Stimulated activated effector memory CD8-positive, alpha-beta T cell treated with anti-CD3 and anti-CD28 coated beads, Interleukin-12 subunit alpha, Interleukin-12 subunit beta, amount 100 ng/mL, for 72 hours (primary cell): ENCODE results near the gene TARBP2.

Experiments
- ATAC-seq: fragments of 150-1000 bp; cut with Tn5 transposase; 2 replicates; pipeline ENCODE4 v1.10.0; 2021
- DNase-seq, 2 donors: peaks; one replicate each; pipeline ENCODE4 v3.0.0; 2021 to 2022; ENCODE audit warnings: low spot score in 2 of 2
- H3K27ac Mint-ChIP-seq: one replicate; pipeline ENCODE4 v1.8.0; 2022; ENCODE audit warnings: mild to moderate bottlenecking, mixed read lengths
- H3K36me3 Mint-ChIP-seq: one replicate; pipeline ENCODE4 v1.8.0; 2022; ENCODE audit warnings: mild to moderate bottlenecking, mixed read lengths
- H3K4me1 Mint-ChIP-seq: one replicate; pipeline ENCODE4 v1.8.0; 2022; ENCODE audit warnings: mixed read lengths
- H3K4me3 Mint-ChIP-seq: one replicate; pipeline ENCODE4 v1.8.0; 2022; ENCODE audit warnings: mild to moderate bottlenecking, mixed read lengths
- H3K9me3 Mint-ChIP-seq: one replicate; pipeline ENCODE4 v1.8.0; 2022; ENCODE audit warnings: mixed read lengths

The TARBP2 gene

DNA sequence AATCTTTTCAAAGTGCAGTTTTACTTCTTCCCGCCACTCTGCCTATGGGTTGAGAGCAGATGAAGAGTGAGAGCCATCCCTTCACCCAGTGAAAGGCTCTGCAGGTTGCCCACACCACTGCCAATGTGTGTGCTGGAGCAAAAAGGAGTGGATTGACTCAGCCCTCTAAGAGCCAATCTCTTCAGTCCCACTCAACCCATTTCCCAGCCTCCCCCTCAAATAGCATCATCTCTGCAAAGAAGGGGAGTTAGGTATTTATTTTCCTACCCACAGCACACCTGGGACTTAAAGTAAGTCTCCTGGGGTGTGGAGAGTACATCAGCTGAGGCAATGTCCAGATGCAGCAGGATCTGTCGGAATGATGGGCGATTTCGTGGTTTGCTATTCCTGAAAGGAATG is 17.1 kb upstream of the TARBP2 start:
- peaks cover 22% of the 10 kb centered on the region for H3K4me1 Mint-ChIP-seq
- H3K36me3 Mint-ChIP-seq: peaks cover 97% of the 10 kb centered on the region
- no peak overlapping the region for H3K4me3 Mint-ChIP-seq
- DNase-seq: no peak
- peak; percentile 52 for ATAC-seq
- H3K9me3 Mint-ChIP-seq: no peaks in the 10 kb centered on the region
- peak overlapping the region; percentile 67 for H3K27ac Mint-ChIP-seq

GRCh38 chr12:53484686-53485575 is 16.2 kb upstream of the TARBP2 start:
- ATAC-seq (no peak), DNase-seq (no peak)
- H3K4me1 Mint-ChIP-seq: peaks cover 22% of the 10 kb centered on the region
- no peak overlapping the region for H3K4me3 Mint-ChIP-seq
- H3K27ac Mint-ChIP-seq: no peak overlapping the region
- H3K9me3 Mint-ChIP-seq: no peaks in the 10 kb centered on the region
- H3K36me3 Mint-ChIP-seq: peaks cover 94% of the 10 kb centered on the region

- H3K4me1 Mint-ChIP-seq: peaks cover 22% of the 10 kb centered on the region
- no peak for DNase-seq
- peak overlapping the region; percentile 83 for H3K27ac Mint-ChIP-seq
- H3K4me3 Mint-ChIP-seq: no peak overlapping the region
- no peaks in the 10 kb centered on the region for H3K9me3 Mint-ChIP-seq
- ATAC-seq: peak; percentile 5
- H3K36me3 Mint-ChIP-seq: peaks cover 86% of the 10 kb centered on the region
These were observed 14.9 kb upstream of the TARBP2 start for GRCh38 chr12:53485955-53486735.

DNA sequence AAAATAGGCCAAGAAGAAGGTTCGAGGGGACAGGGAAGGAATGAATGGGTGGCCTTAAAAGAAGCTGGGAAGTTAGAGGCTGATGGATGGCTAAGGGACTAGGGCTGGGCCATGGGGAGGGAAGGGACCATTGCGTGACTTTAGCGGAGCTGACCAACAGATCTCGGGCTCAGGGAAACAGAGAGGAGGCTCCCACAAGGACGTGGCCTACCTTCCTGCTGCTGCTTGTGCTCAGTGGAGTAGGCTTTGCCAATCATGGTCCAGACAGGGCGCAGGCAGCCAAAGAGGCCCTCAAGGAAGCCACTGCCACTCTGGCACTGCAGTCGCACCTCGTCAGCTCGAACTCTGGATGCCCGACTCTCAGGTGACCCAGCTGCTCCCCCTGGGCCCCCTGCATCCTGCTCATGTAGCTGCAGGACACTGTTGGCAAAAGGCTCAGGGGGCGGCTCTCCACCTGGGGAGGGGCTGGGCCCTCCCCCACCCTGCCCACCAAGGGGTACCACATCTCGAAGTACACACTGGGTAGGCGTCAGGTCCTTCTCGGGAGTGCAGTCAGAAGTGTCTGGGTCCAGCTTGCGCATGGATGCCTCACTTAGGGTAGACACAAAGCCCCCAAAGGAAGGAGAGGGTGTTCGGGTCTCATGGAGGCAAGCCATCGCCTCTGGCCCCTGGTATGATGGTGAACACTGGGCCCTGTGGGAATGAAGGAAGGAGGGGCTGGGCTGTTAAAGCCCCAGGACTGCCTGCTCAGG is 14.2 kb upstream of the TARBP2 start:
- H3K4me3 Mint-ChIP-seq: no peak overlapping the region
- no peak for DNase-seq
- peaks cover 22% of the 10 kb centered on the region for H3K4me1 Mint-ChIP-seq
- H3K36me3 Mint-ChIP-seq: peaks cover 78% of the 10 kb centered on the region
- H3K27ac Mint-ChIP-seq: peak overlapping the region; percentile 83
- no peak for ATAC-seq
- H3K9me3 Mint-ChIP-seq: no peaks in the 10 kb centered on the region

GRCh38 chr12:53489242-53489864 is 11.7 kb upstream of the TARBP2 start:
- ATAC-seq (no peak), DNase-seq (no peak)
- H3K4me3 Mint-ChIP-seq: no peak overlapping the region
- peaks cover 60% of the 10 kb centered on the region for H3K36me3 Mint-ChIP-seq
- peak overlapping the region; percentile 34 for H3K27ac Mint-ChIP-seq
- no peaks in the 10 kb centered on the region for H3K9me3 Mint-ChIP-seq
- peaks cover 40% of the 10 kb centered on the region for H3K4me1 Mint-ChIP-seq

DNA sequence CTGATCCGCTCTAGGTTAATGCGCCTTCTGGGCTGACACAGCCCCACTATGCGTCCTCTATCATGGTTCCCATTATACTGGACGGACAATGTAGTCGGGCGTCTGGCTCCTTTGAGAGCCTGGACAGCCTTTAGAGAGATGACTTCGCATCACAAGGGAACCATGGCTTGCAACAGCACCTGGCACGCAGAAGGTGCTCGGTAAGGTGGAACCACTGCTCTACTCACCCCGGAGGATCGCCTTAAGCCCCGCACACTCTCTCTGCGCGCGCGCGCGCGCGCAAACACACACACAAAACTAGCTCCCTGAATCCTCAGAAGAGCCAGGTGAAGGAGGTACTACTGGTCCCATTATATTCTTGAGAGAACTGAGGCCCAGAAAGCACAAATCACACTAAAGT is 8.9 kb upstream of the TARBP2 start:
- Mint-ChIP-seq H3K4me1 (peaks cover 34% of the 10 kb centered on the region), H3K9me3 (no peaks in the 10 kb centered on the region), H3K4me3 (peak overlapping the region; percentile 78), H3K36me3 (peaks cover 31% of the 10 kb centered on the region), H3K27ac (peak overlapping the region; percentile 89)
- no peak for ATAC-seq
- no peak for DNase-seq

- H3K27ac Mint-ChIP-seq: peak overlapping the region; percentile 89
- peak; percentile 73 to 91 for DNase-seq
- ATAC-seq: peak; percentile 94
- H3K9me3 Mint-ChIP-seq: no peaks in the 10 kb centered on the region
- H3K36me3 Mint-ChIP-seq: peaks cover 23% of the 10 kb centered on the region
- peak overlapping the region; percentile 78 for H3K4me3 Mint-ChIP-seq
- H3K4me1 Mint-ChIP-seq: peaks cover 40% of the 10 kb centered on the region
These were observed 8.1 kb upstream of the TARBP2 start for GRCh38 chr12:53492830-53493609.

DNA sequence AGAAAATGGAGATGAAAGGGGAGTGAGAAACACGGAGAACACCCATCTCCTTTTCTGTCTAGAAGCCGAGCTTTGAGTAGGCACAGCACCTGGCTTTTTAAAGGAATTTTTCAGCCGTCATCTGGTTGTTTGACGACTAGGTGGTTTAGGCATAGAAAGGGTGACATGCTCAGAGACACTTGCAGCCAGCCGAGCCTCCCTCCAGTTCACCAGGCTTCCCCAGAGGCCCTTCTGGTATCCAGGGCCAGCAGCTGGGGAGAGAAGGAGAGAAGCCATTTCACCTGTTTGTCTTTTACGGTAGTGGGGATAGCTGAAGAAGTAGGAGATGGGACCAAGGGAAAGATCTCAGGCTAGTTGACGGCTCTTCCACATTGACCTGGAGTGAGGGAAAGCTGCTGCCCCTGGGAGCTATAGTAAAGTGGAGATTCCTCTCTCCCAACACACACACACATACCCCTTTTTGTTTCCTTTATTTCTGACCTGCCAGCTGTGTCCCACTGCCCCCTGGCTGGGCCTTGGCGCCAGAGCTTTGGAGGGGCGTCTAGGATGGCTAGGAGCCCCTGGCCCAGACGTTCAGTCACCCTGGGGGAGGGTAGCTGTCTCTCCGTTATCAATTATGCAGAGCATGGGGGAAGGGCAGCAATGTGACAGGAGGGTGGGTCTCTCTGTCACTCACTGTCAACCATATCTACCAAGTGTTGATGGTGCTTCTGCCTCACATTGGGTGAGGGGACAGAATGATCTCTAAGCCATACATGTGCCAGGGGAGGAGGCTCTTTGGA is 7.3 kb upstream of the TARBP2 start:
- H3K36me3 Mint-ChIP-seq: peaks cover 18% of the 10 kb centered on the region
- no peak for DNase-seq
- H3K4me1 Mint-ChIP-seq: peaks cover 48% of the 10 kb centered on the region
- ATAC-seq: no peak
- H3K4me3 Mint-ChIP-seq: peak overlapping the region; percentile 78
- H3K27ac Mint-ChIP-seq: peak overlapping the region; percentile 89
- no peaks in the 10 kb centered on the region for H3K9me3 Mint-ChIP-seq

DNA sequence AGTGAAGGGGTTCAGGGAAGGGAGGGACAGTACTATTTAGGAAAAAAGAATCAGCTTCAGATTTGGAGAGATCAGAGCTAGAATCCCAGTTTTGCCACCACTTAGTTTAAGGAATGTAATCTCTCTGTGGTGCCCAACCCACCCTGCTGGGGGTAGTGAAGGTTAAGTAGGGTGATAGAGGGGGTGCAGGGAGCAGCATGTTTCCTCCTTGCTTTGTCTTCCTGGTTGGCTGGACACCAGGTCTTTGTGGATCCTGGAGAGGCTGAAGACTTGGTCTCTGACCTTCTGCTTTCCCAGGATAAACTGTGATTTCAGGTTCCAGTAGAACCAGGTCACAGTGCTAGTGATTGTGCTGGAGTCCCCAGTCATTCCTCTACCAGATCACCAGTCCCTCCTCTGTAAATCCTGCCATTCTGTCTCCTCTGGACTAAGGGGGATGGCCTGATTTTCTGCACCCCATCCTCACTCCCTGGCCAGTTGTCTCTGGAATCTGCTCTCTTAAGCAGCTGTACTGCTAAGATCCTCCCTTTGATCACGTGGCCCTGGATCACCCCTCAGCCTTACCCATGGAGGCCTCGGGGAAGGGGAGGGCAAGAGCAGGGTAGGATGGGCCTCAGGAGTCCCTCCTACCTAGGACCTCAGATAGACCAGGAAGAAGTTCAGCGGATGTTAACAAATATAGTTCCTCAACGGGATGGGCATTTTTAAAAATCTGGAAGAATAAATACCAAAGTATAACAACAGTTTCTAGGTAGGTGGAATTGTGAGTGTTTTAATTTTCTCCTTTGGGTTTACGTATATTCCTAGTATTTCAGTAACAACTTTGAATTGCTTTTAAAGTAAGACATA is 5.0 kb upstream of the TARBP2 start:
- H3K27ac Mint-ChIP-seq: peak overlapping the region; percentile 76
- H3K36me3 Mint-ChIP-seq: peaks cover 20% of the 10 kb centered on the region
- no peak overlapping the region for H3K4me3 Mint-ChIP-seq
- DNase-seq (no peak), ATAC-seq (no peak)
- no peaks in the 10 kb centered on the region for H3K9me3 Mint-ChIP-seq
- H3K4me1 Mint-ChIP-seq: peaks cover 61% of the 10 kb centered on the region

GRCh38 chr12:53496752-53497032 is 4.4 kb upstream of the TARBP2 start:
- ATAC-seq (no peak), DNase-seq (no peak)
- Mint-ChIP-seq H3K9me3 (no peaks in the 10 kb centered on the region), H3K36me3 (peaks cover 24% of the 10 kb centered on the region), H3K4me1 (peaks cover 63% of the 10 kb centered on the region), H3K4me3 (no peak overlapping the region), H3K27ac (no peak overlapping the region)

GRCh38 chr12:53497461-53497860 is 3.6 kb upstream of the TARBP2 start:
- ATAC-seq (no peak), DNase-seq (no peak)
- Mint-ChIP-seq H3K4me1 (peaks cover 64% of the 10 kb centered on the region), H3K4me3 (no peak overlapping the region), H3K9me3 (no peaks in the 10 kb centered on the region), H3K27ac (peak overlapping the region; percentile 13), H3K36me3 (peaks cover 24% of the 10 kb centered on the region)

DNA sequence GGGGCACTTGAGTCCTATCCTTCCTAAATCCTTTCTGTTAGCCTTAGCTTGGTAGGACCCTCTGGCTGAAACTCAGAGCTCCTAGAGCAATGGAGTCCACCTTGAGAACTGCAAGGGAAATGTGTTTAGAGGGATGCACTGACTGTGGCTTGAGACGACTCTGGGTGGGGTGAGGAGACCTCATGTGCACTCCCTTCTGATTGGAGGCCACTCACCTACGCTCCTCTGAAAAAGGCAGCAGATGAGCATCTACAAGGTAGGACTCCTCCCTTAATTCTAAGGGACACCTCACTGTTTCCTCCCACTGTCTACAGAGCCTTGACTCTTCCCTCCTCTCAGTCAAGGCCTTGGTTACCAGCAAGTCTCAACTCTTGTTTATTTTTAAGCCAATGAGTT is 2.9 kb upstream of the TARBP2 start:
- Mint-ChIP-seq H3K9me3 (no peaks in the 10 kb centered on the region), H3K27ac (peak overlapping the region; percentile 97), H3K4me1 (peaks cover 58% of the 10 kb centered on the region), H3K4me3 (peak overlapping the region; percentile 81), H3K36me3 (peaks cover 21% of the 10 kb centered on the region)
- no peak for ATAC-seq
- DNase-seq: no peak
